ENCODE measurements around the gene IRS1.

Gene IRS1

DNA sequence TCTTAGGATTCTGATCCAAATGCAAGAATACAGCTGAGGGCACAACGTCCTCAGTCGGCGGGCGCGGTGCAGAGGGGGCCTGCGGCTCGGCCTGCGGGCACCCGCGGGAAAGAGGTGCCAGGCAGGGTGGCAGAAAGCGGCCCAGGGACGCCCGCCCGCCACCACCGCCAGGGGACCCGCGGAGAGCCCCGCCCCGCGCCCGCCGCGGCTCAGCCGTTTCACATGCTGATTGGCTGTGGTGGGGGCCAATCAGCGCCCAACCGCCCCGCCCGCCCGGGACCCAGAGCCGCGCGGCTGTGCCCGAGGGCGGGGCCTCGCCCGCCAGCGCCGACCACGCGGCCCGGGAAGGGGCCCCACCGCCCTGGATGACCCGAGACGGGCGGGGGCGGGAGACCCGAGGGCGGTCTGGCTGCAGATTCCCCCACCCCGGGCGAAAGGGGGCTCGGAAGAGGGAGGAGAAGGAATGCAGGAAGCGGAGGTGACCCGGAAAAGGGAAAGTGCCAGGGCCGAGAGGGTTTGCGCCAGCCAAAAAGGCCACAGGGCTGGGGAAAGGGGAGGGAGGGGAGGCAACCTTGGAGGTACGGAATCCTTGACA is 8.0 kb downstream of the IRS1 start:
- DNase-seq (ENCODE audit: low spot score), result peak; percentile 65
- FAIRE-seq, result no peak

DNA sequence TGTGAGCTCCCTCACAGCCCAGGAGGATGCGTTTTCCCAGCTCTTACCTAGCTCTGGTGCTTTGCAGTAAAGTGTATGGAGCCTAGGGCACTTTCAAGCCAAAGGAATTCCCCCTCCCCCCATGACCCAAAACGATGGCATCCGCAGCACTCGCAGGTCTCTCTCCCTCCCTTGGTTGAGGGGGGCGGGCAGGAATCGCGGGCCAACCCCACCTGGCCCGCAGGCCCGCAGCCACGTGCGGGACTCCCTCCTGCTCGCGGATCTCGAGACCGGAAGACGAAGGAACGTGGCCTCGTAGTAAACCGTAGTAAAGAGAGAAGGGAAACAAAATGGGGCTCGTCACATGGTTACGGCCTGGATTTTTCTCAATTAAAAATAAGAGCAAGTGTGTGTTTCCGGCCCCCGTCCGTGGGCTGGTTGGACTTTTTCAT is 8.5 kb downstream of the IRS1 start:
- no peak for FAIRE-seq
- no peak for DNase-seq (ENCODE audit: low spot score)

DNA sequence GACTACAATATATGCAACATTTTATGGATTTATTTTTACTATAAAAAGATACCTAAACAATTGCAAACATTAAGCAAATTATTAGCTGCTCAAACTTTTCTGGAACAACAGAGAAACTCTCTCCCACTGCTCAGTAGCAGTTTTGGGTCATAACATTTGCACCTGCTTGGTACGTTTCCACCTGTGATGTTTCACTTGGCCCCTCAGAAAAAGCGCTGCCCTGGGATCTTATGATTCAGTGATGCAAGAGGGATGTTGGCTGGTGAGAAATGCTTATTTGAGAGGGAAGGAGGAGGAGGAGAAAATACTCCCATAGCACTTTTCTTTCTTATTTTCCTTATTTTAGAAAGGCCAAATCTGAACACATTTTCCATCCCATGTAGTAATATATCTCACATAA is 9.2 kb downstream of the IRS1 start:
- FAIRE-seq (no peak), DNase-seq (ENCODE audit: low spot score) (no peak)

DNA sequence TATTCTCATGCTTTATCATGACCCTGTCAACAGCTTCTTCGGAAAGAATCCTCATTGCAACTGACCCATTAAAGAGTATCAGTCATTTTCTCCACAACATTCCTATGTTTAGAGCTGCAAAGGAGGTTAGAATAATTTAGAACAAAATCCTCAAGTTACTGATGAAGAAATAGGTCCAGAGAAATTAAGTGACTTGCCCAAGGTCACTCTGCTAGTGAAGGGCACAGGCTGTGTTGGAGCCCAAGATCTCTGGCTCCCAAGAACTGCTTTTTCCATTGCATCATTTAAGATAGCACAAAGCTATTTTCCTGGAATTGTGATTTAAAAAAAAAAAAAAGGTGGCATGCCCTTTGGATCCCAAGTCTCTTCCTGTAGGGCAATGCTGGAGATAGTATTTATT is 9.6 kb downstream of the IRS1 start:
- FAIRE-seq, result no peak
- DNase-seq (ENCODE audit: low spot score), result no peak

DNA sequence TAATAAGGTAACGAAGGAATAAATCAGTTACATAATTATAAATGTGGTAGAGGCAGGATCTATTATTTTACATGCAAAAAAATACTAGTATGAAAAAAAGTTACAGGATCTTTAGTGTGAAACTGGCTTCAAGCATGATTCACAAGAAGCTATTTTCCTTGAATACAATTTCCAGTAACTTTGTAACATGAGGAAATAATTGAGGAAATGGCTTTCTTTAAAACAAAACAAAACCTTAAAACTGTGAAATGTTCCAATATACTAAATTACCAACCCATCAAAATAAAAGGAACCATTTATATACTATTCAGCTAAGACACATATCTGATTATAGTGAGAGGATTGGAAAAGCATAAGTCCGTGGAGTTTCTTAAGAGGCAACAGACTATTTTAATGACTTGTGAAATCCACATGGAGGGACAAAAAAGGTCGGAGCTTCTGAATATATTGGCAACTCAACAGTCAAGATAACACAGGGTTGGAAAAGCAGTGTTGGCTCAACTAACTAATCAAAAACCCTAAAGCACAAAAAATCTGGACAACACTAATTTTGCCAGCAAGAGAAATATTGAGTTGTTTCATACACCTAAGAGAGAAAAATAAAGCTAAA is 10.6 kb downstream of the IRS1 start:
- FAIRE-seq, result peak; percentile 8

DNA sequence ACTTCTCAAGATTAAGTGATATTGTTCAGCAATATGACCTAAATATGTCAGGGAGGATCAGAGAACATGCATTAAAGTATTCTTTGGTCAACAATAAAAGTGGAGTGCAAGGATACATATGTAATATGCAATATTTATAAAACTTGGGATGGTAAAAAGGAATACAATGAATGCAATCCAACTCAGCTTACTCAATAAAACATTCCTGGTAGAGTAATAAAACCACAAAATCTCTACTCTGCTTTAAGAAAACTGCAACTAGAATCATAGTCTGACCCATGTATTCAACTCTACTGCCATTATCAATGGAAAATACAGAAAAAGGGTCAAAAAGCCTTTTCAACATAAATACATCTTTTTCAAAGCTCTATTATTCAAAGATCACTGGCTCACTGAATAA is 11.6 kb downstream of the IRS1 start:
- FAIRE-seq (no peak), DNase-seq (ENCODE audit: low spot score) (no peak)

More for the DNA sequence above, 10.6 kb downstream of the IRS1 start:
- DNase-seq (ENCODE audit: low spot score), result no peak

DNA sequence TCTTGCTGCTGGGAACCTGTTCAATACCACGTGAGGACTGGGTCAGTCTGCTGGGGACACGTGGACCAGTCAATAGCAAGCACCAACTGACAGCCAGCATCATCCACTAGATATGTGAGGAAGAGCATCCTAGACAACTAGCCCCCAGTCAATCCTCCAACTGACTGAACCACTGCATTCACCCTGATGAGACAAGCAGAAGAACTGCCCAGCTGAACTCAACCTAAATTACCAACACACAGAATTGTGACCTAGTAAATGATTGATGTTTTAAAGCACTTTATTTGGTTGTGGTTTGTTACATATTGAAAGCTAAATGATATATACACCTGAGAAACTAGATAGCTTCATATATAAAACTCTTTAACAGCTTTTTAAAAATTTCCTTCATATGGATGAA is 15.7 kb downstream of the IRS1 start:
- DNase-seq (ENCODE audit: low spot score) (no peak), FAIRE-seq (no peak)

DNA sequence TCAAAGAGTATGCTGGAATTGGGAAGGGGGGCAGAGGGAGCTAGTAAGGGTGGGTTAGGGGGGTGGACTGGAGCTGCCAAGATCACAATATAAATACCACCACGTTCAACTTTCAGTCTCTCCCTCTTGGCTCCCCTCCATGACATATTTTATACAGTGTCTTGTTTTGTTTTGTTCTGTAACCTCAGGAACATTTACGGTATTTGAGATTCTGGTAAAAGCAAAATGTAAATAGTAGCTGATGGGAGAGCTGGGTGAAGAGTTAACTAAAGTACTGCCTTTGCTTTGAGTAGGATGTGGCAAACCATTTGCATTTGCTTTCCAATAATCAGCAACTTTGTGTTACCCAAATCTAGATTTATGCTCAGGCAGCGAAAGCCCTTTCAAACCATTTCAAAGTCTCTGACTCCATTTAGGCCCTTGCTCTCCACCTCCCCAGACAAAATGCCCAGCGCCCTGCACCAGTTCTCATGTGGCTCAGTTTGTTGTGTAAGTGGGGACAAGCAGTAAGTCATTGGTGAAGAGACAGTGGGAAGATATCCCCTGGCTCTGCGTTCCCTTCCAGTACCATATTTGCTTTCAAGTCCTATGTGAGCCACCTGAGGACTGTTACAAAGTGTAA is 17.4 kb downstream of the IRS1 start:
- DNase-seq (ENCODE audit: low spot score) (no peak), FAIRE-seq (no peak)

DNA sequence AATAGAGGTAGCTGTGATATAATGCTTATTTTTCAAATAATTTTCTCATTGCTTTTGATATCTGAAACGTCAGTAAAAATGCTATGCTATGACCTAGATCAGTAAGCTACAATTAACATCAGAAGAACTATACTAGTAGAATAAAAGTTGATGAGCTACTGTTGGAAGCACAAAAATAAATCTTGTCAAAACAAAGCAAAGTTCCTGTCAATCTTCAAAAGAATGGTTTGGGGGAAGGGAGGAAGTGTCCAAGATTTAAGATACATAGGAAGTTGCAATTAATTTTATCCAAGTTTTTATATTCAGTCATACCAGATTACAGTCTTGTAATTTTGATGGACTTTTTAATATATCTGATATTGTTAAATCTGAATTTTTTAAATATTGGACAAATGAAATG is 19.2 kb downstream of the IRS1 start:
- DNase-seq (ENCODE audit: low spot score), result no peak
- FAIRE-seq, result no peak

DNA sequence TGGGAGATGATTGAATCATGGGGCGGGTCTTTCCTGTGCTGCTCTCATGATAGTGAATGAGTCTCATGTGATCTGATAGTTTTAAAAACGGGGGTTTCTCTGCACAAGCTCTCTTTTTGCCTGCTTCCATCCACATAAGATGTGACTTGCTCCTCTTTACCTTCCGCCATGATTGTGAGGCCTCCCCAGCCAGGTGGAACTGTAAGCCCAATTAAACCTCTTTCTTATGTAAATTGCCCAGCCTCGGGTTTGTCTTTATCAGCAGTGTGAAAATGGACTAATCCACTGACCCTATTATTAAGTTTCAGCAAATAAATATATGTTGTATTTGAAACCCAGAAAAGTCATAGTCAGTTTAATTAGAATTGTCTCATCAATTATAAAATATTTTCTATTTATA is 22.0 kb downstream of the IRS1 start:
- FAIRE-seq (no peak), DNase-seq (ENCODE audit: low spot score) (no peak)

DNA sequence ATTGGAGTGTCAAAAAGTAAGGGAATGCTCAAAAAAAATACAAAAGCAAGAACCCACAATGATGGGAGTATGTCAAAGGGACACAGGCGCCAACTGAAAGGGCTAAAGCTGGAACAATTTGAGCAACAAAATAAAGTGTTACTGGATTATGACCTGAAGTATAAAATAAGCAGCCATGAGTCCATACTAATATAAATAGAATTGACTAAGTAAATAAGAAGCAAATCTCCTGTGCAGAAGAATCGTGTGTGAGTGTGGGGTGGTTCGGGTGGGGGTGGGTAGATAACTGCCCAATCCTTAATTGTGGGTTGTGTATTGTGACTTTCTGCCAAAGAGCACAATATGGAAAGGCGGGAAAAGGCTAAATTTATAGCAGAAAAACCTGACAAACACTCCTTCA is 23.5 kb downstream of the IRS1 start:
- FAIRE-seq (no peak), DNase-seq (ENCODE audit: low spot score) (no peak)

DNA sequence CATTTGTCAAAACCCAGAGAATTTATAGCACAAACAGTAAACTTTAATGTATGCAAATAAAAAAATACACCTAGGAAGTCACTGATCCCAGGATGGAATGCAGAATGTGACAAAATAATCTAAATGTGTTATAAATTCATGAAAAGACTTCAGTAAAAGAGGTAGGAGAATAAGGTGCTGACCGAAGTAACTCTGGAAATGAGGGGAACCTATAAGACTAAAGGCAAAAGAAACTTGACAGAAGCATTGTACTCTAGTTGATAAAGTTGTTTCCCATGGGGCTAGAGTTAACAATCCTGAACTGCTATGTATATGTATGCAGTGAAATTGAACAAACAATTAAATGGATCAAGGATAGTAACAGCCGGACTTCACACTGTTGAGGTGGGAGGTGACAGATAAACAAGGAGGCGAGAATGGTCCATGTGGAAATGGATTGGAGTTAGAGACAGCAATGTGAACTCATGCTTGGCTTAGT is 24.5 kb downstream of the IRS1 start:
- no peak for FAIRE-seq

DNA sequence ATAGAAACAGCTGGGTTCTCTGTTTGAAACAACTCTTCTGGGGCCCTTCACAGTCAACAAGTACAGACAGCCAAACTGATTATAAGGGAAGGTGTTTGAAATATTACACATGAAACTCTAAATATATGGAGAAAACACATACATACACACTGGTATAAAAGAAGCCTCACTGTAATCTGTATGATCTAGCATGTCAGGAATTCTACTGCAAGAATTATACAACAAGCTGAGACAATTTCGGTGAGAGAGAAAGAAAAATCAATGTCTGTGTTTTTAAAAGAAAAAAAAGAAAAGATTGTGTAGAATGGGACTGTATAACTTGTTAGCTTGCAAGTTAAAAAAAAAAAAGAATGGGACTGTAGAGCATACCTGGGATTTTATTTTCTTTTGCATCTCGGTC is 26.3 kb downstream of the IRS1 start:
- DNase-seq (ENCODE audit: low spot score) (no peak), FAIRE-seq (no peak)

More for the DNA sequence above, 24.5 kb downstream of the IRS1 start:
- no peak for DNase-seq (ENCODE audit: low spot score)

DNA sequence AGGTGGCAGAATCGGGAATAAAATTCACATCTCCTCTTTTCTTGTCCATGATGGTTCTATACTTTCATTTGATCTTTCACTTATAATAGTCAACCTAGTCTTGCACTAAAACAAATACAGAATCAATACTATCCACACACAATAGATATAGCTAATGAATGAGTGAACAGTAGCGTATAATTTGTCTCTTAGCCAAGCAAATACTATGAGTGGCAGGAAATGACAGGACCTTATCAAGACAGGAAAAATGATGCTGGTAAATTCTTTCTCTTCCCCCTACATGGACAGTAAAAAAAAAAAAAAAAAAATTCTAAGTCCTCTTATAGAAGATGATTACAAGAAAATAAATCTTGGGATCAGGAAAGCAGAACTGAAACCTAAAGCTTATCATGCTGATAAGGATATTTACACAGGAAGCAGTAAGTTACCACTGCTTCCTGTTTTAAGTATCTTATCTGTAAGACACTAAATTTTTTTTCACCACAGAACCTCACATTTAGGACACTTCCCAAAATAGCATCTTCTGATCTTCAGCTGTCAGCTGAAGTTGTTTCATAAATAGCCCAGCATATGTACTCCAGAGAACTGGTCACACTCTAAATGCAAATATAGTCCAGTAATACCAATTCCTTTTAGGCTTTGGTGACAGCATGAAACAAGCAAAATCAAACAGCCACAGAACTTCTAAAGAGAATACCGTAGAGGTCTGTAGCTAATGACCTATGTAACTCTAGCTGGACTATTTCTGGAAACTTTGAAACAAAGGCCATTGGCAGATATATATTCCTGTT is 27.0 kb downstream of the IRS1 start:
- DNase-seq (ENCODE audit: low spot score) (peak; percentile 20), FAIRE-seq (peak; percentile 58)

DNA sequence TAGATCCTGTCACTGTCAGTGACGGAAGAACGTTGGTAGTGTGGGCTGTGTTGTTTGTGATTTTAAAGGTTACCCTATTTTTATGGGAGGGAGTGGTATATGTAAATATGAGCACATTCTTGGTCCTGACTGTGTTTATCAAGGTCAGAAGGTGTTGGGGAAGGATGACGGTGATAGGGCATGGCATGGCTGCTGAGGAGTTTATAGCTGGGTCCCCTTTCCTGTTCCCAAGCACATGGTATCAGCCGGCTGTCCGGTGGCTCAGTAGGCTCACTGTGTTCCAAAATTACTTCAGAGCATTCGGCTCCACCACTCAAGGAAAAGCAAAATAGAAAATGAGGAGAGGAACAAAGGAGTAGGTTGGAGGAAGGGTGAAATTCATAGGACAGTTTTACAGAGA is 28.6 kb downstream of the IRS1 start:
- DNase-seq (ENCODE audit: low spot score) (no peak), FAIRE-seq (no peak)

DNA sequence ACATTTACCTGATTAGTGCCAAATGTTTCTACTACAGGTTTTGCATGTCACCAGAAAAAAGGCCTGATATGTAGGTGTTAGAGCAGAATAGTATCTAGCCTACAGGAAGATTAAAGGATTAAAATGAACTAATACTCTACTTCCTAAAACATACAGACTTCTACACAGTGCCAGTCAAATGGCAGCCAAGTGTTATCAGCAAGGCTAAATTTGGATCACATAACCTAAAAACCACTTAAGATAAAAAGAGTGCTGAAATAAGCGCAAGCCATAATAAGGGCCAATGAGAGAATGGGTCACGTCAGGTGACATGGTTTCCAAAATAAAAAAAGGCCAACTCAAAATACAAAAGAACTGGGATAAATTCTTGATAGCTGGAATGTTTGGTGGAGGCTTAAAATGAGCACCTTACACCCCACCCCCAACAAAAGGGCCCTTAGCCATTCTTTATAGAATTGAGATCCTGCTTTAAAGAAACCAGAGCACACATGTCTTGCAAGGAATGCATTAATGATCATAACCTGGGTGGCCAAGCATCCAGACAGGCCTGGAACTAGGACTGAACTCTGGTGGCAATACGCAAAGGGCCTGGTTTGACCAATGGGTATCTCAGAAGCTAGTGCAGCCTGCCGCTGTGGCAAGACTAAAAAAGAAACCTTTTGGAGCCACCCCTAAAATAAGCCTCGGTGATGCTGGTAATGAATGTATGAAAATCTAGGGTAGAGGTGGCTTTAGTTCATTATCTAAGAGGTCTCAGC is 32.4 kb downstream of the IRS1 start:
- FAIRE-seq, result no peak
- no peak for DNase-seq (ENCODE audit: low spot score)

DNA sequence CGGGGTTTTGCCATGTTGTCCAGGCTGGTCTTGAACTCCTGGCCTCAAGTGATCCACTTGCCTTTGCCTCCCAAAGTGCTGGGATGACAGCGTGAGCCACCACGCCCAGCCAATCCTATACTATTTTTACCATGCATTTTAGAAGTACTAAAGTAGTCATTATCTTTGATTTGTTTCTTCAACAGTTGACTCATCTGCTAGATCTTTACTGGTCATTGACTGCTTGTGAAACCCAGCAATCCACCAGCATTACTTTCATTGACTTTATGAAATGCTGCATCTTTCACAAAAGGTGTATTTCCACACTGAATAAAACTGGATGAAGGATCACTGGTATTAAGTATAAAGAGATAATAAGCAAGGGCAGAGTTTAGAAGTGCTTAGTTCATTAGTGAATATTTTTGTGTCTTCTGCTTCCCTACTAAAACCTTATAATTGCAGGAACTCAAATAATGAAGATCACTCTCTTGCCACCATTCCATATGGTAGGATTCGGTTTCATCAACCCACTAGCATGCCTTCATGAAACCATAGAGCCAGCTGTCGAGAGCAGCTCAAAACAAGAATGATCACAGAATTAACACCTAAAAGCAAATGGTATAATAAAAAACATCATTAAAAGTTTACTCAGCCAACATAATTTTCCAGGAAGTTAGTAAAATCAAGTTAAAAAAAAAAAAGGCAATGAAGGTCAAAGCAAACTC is 33.1 kb downstream of the IRS1 start:
- DNase-seq (ENCODE audit: low spot score) (no peak), FAIRE-seq (no peak)

DNA sequence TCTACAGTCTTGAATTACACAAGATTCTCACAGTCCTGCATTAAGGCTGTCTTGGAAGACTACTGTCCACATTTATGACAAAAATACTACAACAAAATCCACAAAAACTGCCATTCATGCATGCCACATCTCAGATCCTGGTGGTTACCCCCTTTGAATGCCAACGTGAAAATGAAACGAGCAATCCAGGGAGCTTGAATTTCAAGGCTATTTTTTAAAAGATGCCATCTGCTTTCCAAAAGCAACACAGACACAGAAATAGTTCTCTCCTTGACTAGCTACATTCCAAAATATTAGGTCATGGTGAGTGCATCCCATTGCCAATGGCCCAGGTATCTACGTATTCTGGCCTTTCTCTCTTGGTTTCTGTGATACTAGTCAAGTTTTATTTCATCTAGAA is 36.3 kb downstream of the IRS1 start:
- DNase-seq (ENCODE audit: low spot score), result no peak
- FAIRE-seq, result no peak

DNA sequence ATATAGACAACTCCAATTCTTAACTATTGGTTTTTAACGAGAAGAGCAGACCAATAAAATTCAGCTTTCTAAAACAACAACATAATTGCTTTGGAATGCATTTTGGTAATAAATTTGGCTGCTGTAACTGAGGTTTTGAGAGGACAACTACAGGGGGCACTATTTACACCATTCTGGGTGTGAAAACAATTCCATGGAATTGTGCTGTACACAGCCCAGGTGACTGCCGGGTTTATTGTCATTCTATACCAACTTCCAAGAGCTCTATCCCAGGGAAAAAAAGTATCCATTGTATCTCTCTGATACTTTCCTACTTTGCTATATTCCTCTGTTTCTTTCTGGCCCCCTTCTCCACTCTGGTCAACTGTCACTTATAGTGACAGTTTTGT is 38.4 kb downstream of the IRS1 start:
- no peak for DNase-seq (ENCODE audit: low spot score)
- FAIRE-seq, result no peak

DNA sequence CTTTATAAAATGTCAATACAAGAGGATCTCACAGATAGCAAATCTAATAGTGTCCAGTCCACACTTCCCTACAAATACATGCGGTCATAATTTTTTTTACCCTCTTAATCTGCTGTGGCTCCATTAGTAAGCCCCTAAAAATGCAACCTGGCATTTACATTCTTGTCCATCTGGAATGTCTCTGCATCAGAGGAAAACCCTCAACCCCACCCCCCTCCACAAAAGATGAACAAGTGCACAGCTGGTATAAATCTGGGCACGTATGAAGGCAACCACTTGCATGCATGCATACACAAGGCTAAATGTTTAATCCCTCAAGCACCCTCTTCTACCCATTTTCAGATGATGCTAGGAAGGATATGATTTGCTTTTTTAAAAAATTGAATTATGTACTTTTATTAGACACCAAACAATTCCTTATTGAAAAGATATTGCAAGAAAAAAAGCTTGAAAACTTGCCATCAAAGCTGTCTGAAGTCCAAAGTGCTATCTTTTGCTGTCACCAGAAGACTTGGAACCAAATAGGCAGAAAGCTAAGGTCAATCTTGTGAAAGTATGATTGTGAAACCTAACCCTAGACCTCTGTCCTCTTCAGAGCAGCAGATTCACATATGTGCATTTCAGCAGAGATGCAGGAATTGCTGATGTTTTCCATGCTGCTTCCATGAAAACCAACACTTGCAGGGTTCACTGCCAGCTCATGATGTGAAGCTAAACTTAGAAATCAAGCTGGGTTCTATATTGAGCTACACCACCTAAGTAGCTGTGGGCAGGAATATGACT is 39.0 kb downstream of the IRS1 start:
- peak; percentile 84 for DNase-seq (ENCODE audit: low spot score)
- peak; percentile 87 for FAIRE-seq

Data from RCC 7860 (cell line).